ENCODE data around the gene NKX6-1.

NKX6-1 gene

DNA sequence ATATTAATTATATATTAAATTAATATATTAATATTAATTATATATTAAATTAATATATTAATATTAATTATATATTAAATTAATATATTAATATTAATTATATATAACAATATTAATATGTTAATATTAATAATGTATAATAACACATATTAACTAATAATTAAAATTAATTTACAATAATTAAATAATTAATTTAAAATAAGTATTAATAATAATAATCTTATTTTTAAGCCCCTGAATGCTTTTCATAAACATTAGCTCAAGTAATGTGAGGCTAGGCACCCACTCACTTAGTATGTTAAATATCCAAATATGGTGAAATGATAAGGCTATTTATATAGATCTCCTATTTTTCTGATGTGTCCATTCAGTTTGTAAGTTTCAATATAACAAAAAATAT lies 26.9 kb downstream of the NKX6-1 start:
- peak; percentile 99 for FAIRE-seq

DNA sequence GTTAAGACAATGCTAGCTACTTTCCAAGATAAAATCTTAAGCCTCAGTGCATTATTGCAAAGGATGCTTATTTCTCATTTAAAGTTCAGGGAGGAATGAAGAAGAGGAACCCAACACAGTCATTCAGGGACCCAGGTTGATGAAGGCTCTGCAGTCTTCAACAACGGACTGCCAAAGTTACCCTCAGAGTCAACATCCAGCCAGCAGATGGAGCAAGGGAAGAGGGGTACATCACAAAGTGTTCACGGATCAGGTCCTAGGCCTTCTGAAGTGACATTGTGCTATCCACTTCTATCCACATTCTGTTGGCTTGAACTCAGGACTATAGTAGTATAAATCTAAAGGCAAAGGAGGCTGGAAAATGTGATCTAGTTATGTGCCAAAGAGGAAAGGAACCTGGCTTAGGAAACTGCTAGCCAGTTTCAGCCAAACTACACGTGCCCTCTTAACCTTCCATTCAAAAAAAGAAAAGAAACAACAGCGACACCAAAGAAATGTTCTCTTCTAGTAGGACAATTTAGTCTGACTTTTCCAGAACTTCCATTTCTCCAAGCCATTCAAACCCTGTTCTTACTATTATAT lies 28.8 kb downstream of the NKX6-1 start:
- no peak for FAIRE-seq

DNA sequence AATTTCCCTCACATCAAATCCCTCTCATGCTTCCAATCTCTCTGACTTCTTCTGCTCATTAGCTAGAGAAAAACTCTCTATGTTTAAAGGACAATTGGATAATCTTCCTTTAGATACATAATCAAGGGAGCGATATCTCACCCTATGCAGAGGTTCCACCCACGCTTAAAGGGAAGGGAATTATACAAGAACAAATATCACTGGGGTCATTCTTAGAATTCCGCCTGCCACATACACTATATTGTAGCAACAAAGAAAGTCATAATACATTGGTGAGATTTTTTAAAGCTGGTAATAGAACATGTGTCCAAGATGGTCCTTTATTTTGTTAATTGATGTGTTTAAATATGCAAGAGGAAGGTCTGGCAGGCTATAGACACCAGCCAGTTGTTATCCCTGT lies 31.5 kb downstream of the NKX6-1 start:
- no peak for FAIRE-seq

DNA sequence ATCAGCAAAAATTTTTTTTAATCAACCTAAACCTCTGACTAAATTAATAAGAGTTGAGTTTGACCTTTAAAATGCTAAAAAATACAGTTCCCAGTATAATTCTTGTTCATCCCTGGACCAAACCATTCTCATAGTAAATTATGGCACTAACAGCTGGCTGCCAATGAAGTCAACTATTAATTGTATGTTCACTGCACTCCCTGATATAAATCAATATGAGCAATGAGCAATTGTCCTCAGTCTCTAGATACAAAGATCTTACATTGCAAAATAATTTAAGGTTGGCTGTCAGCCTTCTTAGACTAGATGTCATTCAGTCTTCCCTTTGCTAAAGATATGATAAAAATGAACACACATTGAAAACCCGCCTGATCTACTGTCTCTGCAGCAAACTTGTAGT lies 39.3 kb downstream of the NKX6-1 start:
- FAIRE-seq, result no peak

DNA sequence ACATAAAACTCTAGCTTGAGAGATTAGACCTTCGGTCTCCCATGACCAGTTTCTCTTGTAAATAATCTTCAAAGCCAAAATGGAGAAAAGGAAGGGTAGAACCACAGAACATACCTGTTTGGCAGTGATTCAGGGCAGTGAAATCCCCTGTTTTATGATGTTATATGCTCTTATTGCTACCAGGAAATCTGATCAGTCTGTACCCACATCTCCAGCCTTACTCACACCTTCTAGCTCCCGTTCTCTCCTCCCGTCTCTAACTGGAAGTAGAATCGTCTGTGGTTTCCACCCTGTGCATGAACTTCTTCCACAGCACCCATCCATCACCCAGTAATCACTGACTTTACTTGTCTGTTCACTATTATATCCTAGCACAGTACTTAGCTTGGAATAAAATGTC lies 42.9 kb downstream of the NKX6-1 start:
- no peak for FAIRE-seq

DNA sequence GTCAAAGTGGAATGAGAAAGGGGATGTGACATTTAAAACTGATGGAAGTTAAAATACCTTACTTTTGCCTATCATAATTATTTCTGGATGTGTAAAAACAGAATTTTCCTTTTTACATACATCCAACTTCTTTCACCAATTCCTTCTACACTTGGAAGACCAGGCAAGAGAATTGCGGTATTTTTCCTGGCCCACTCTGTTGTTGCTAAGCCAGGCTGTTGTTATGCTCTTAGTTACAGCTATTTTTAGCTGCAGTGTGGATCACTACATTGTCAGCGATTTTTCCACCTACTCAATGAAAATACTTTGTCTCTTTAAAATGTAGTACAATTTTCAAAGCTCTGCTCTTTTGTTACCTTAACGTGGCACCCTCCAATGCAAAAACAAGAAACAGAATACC lies 43.4 kb downstream of the NKX6-1 start:
- no peak for FAIRE-seq

DNA sequence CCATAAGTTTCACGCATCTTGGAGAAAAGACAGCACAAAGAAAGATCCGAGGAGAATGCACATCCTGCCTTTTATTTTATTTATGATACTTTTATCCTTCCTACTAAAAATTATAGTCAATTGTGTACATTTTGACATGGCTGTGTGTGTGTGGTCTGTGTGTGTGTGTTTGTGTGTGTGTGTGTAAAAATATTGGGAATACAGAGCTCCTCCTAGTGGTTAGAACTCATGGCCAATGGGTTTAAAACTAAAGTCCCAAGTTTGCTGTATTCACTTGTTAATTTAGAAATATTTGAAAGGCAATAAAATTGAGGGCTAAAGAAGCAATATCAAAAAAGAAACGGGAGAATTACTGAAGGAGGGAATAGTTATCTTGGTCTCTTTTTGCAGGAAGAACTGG lies 47.5 kb downstream of the NKX6-1 start:
- FAIRE-seq, result no peak

DNA sequence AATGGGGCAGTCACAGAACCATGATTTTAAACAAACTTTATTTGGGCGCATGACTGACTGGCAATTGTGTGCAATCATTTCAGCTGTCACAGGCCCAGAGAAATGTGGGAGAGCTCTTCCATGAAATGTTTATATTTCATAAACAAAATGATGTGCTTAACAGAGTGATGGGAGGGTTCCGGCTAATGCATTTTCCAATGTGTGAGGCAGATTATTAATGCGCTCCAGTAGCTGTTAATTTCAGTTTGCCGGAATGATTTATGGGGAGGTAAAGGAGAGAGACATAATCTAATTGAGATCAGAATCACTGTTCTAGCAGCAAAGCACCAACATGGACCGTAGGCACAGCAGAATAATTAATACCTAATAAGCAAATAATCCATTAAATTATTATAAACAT lies 55.6 kb downstream of the NKX6-1 start:
- FAIRE-seq, result no peak

DNA sequence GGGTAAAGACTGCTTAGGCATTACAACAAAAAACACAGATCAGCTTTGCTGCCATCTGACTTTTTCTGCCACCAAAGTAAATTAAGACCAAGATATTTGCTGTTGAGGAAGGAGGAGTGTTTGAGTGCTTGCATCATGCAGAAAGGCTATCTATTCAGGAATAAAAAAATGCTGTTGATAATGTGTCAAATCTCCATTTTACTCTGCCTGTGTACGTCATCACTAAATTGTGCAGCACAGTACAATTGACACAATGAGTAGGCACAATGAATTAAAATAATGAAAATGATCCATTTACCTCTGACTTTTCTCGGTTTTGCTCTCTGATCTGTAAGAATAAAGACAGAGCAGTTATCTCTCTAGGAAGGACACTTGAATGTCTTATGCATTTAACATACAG lies 56.3 kb downstream of the NKX6-1 start:
- no peak for FAIRE-seq
